Fibroblast of lung (primary cell): Measurements from ENCODE around the gene ARSJ. TPM values are rescaled to one million over a fixed set of nuclear protein-coding genes. Genes with fewer than 3 reads are reported as not detected.

Experiments
- DNase-seq, 2 donors: peaks; one replicate each; pipeline versions ENCODE4 v3.0.0 to v3.0.0-alpha.2; 2010; ENCODE audit warnings: low read depth in 2 of 2
- H2AFZ ChIP-seq: 2 replicates; pipeline ENCODE4 v1.5.1; 2012; ENCODE audit warnings: low read length, control low read depth, inconsistent platforms
- H3K27ac ChIP-seq: 2 replicates; pipeline ENCODE4 v1.5.1; 2011; ENCODE audit warnings: low read length, control low read depth; ENCODE audit not compliant: insufficient read depth
- H3K27me3 ChIP-seq: 2 replicates; pipeline ENCODE4 v1.5.1; 2011; ENCODE audit warnings: mild to moderate bottlenecking, low read length; ENCODE audit not compliant: control insufficient read depth, insufficient read depth
- H3K36me3 ChIP-seq: 2 replicates; pipeline ENCODE4 v1.5.1; 2011; ENCODE audit warnings: low read length; ENCODE audit not compliant: control insufficient read depth, insufficient read depth
- H3K4me1 ChIP-seq: 2 replicates; pipeline ENCODE4 v1.5.1; 2011; ENCODE audit warnings: low read length; ENCODE audit not compliant: control insufficient read depth, insufficient read depth; ENCODE audit errors: extremely low read depth
- H3K4me2 ChIP-seq: 2 replicates; pipeline ENCODE4 v1.5.1; 2011; ENCODE audit warnings: low read length, control low read depth; ENCODE audit not compliant: insufficient read depth; ENCODE audit errors: extremely low read depth
- H3K4me3 ChIP-seq, 4 experiments: fragments of 200-600 bp in 1 of 4; sonication (generic) in 1 of 4; replicated peaks in 1 of 4; 2 replicates each; pipeline ENCODE4 v1.5.1; 2011 to 2016; ENCODE audit warnings: low read length in 4 of 4, low read depth in 3 of 4, mild to moderate bottlenecking in 3 of 4, control low read depth in 2 of 4, inconsistent platforms in 1 of 4, mixed read lengths in 1 of 4; ENCODE audit not compliant: insufficient read depth in 1 of 4; ENCODE audit errors: control extremely low read depth in 1 of 4
- H3K79me2 ChIP-seq: 2 replicates; pipeline ENCODE4 v1.5.1; 2012; ENCODE audit warnings: mild to moderate bottlenecking, low read length, inconsistent platforms; ENCODE audit not compliant: control insufficient read depth, insufficient read depth
- H3K9ac ChIP-seq: 2 replicates; pipeline ENCODE4 v1.5.1; 2011; ENCODE audit warnings: mild to moderate bottlenecking, low read length, control low read depth; ENCODE audit not compliant: insufficient read depth
- H3K9me3 ChIP-seq: 2 replicates; pipeline ENCODE4 v1.5.1; 2012; ENCODE audit warnings: low read depth, low read length; ENCODE audit not compliant: control insufficient read depth, insufficient read depth
- H4K20me1 ChIP-seq: 2 replicates; pipeline ENCODE4 v1.5.1; 2011; ENCODE audit warnings: low read length; ENCODE audit not compliant: control insufficient read depth, insufficient read depth; ENCODE audit errors: extremely low read depth
- EZH2 ChIP-seq: IDR thresholded peaks from 2 replicates; pipeline ENCODE4 v1.5.1; 2012; ENCODE audit warnings: low read length, control low read depth, mild to moderate bottlenecking; ENCODE audit errors: missing control alignments
- polyA plus RNA-seq, 2 donors: library from polyadenylated mRNA; depleted of rRNA in 1 of 2; stranded (reverse) in 1 of 2; unstranded in 1 of 2; fragments of >200 nt; gene quantifications; 2 replicates each; pipeline ENCODE4 v1.2.1, GENCODE V29; 2011 to 2012; ENCODE audit warnings: missing spikeins in 1 of 2
- total RNA-seq: library from RNA; depleted of rRNA; stranded (reverse); fragments of >200 nt; gene quantifications from 2 replicates; pipeline ENCODE4 v1.2.1, GENCODE V29; 2014
- TF ChIP-seq, protein P1 (sequence below), 2 donors: IDR thresholded peaks in 1 of 2; conservative IDR thresholded peaks in 1 of 2; 1 replicate in 1 of 2; 2 replicates in 1 of 2; pipeline ENCODE4 v1.5.1; 2011 to 2012; ENCODE audit warnings: low read length in 2 of 2, control low read depth in 1 of 2, inconsistent platforms in 1 of 2, low read depth in 1 of 2, mild to moderate bottlenecking in 1 of 2

Gene ARSJ
- total and polyA plus RNA-seq, 2 donors (not counting 1 experiment from before 2014, with no cell fraction given): 51.1 to 56.6 TPM

DNA sequence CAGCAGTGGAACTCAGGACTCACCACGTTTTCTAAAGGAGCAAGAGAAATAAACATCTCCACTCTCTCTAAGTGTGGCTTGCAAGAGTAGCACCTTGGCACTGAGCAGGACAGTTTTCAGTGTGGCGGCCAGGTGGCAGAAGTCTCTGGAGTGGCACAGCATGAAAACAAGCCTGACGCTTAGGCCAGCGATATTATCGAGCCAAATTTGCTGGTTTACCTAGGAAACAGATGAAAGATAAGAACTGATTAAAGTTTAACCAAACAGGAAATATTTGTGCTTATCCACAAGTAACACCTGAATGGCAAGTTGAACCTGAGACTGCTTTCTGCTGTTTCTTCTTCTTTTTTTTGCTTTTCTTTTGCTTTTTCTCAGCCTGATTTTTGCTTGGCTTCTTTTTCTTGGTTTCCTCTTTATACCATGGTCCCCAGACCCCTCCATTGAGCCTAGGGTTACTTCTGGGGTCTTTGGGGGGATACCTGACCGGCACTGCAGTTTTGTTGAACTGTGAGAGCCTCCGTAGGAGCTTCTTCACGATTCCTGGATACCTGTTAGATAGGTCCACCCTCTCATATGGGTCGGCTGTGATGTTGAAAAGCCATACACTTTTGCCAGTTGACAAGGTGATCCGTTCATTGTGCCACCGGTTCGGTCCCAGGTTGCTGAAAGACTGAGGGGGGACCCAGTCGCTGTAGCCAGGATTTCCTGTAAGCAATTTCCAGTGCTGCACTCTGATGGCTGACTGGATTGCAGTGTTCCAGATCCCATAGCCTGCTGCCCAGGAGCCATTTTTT, 77.3 kb downstream of the ARSJ start:
- Histone ChIP-seq H3K4me1 (no peaks in the 10 kb centered on the region), H4K20me1 (no peaks in the 10 kb centered on the region), H3K4me2 (no peak overlapping the region), H3K27ac (no peak overlapping the region), H3K27me3 (no peaks in the 10 kb centered on the region), H3K9ac (no peak overlapping the region), H3K4me3 (no peak overlapping the region), H2AFZ (no peak overlapping the region), H3K9me3 (no peaks in the 10 kb centered on the region), H3K36me3 (peaks cover 19% of the 10 kb centered on the region), H3K79me2 (peaks cover 5% of the 10 kb centered on the region)
- TF ChIP-seq, protein P1, sequence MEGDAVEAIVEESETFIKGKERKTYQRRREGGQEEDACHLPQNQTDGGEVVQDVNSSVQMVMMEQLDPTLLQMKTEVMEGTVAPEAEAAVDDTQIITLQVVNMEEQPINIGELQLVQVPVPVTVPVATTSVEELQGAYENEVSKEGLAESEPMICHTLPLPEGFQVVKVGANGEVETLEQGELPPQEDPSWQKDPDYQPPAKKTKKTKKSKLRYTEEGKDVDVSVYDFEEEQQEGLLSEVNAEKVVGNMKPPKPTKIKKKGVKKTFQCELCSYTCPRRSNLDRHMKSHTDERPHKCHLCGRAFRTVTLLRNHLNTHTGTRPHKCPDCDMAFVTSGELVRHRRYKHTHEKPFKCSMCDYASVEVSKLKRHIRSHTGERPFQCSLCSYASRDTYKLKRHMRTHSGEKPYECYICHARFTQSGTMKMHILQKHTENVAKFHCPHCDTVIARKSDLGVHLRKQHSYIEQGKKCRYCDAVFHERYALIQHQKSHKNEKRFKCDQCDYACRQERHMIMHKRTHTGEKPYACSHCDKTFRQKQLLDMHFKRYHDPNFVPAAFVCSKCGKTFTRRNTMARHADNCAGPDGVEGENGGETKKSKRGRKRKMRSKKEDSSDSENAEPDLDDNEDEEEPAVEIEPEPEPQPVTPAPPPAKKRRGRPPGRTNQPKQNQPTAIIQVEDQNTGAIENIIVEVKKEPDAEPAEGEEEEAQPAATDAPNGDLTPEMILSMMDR (conservative IDR thresholded peaks at IDR 0.05 in 1 of 2, IDR thresholded peaks at IDR 0.05 in 1 of 2; ENCODE audit: low read depth in 1 of 2, low read length in 2 of 2): no peak
- TF ChIP-seq EZH2: no peak
- no peak for DNase-seq

DNA sequence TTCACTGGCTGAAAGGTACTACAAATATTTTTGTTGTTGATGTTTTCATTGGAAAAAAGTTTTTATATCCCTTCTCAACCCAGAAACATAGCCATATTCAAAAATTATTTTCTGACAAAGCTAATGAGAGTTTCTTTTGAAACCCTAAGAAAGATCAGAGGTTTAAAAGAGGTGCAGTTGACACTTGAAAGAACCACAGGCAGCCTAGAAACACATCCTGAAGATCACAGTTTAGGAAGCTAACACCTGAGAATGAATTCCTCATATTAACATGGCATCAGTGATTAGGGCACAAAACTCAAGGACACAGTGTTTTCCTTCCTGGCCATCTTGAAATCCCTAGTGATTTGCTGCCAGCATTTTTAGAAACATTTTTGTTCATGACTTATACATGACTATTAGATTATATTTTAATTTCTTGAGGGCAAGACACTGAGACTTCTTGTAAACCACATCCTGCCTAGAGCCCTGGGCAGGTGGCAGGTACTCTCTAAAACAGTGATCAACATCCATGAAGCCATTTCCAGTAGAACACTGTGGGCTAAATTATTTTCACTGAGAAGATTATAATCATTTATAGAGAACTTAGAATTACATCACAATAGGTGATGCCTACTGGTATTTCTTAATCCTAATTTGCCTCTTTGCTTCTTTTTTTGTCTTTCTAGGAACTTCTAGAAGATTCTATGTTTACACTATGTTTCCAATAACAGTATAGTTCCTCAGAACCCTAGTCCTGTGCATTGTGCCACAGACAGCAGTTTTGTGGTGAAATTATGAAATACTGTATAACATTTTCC, 80.0 kb downstream of the ARSJ start:
- Histone ChIP-seq H4K20me1 (no peaks in the 10 kb centered on the region), H3K36me3 (peaks cover 26% of the 10 kb centered on the region), H3K9ac (no peak overlapping the region), H3K4me3 (no peak overlapping the region), H3K27me3 (no peaks in the 10 kb centered on the region), H2AFZ (no peak overlapping the region), H3K27ac (no peak overlapping the region), H3K4me2 (no peak overlapping the region), H3K4me1 (no peaks in the 10 kb centered on the region), H3K79me2 (no peaks in the 10 kb centered on the region), H3K9me3 (no peaks in the 10 kb centered on the region)
- TF ChIP-seq, protein P1 (conservative IDR thresholded peaks at IDR 0.05 in 1 of 2, IDR thresholded peaks at IDR 0.05 in 1 of 2; ENCODE audit: low read depth in 1 of 2, low read length in 2 of 2): no peak
- TF ChIP-seq EZH2: no peak
- DNase-seq: no peak

DNA sequence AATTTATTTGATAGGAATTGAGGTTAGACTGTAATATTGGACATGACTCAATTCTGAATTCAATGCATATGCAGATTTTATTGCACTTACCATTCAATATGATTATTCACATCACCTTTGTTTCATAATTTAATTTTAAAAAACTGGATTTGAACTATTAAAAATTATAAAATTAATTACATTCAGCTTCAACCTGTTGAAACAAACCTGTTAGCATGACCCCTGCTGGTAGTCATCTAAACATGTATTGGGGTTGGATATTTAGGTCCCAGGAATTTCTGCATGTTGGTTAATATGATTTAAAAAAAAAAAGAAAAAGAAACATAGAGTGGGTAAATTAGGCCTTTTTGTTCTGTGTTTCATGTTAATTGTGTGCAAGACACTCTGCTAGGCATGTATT, 85.9 kb downstream of the ARSJ start:
- Histone ChIP-seq H3K4me2 (no peak overlapping the region), H2AFZ (no peak overlapping the region), H3K27ac (no peak overlapping the region), H4K20me1 (no peaks in the 10 kb centered on the region), H3K79me2 (no peaks in the 10 kb centered on the region), H3K4me1 (no peaks in the 10 kb centered on the region), H3K27me3 (no peaks in the 10 kb centered on the region), H3K9ac (no peak overlapping the region), H3K4me3 (no peak overlapping the region), H3K36me3 (peaks cover 8% of the 10 kb centered on the region), H3K9me3 (no peaks in the 10 kb centered on the region)
- TF ChIP-seq, protein P1 (conservative IDR thresholded peaks at IDR 0.05 in 1 of 2, IDR thresholded peaks at IDR 0.05 in 1 of 2; ENCODE audit: low read depth in 1 of 2, low read length in 2 of 2): peak in 1 of 2 donors; percentile 30
- TF ChIP-seq EZH2: no peak
- DNase-seq: peak in 1 of 2 donors; percentile 37
